OCI-LY3 (cell line): Measurements from ENCODE around the gene GEN1.

ENCODE experiments used
- H2AFZ ChIP-seq: fragments of 200-600, 300-600 bp; shearing (Covaris generic); 2 replicates; pipeline ENCODE4 v1.6.0; 2014; ENCODE audit warnings: antibody characterized with exemption, low read depth, low read length
- H3K27ac ChIP-seq: fragments of 200-600, 300-600 bp; sonication (generic); 2 replicates; pipeline ENCODE4 v1.5.1; 2014; ENCODE audit warnings: mild to moderate bottlenecking, low read length, moderate library complexity, mixed read lengths
- H3K27me3 ChIP-seq: fragments of 200-600, 300-600 bp; sonication (generic); 2 replicates; pipeline ENCODE4 v1.6.1; 2014; ENCODE audit warnings: low read depth, low read length, mixed read lengths
- H3K36me3 ChIP-seq: fragments of 200-600, 300-600 bp; sonication (generic); replicated peaks from 2 replicates; pipeline ENCODE3; 2014; ENCODE audit warnings: low read depth, low read length, mixed read lengths
- H3K4me1 ChIP-seq: fragments of 300-600, 200-600 bp; sonication (generic); 2 replicates; pipeline ENCODE4 v1.6.1; 2014; ENCODE audit warnings: low read length, mixed read lengths
- H3K4me2 ChIP-seq: fragments of 200-600, 300-600 bp; sonication (generic); 2 replicates; pipeline ENCODE4 v1.6.1; 2014; ENCODE audit warnings: low read length, mixed read lengths
- H3K4me3 ChIP-seq: fragments of 300-600, 200-600 bp; sonication (generic); 2 replicates; pipeline ENCODE4 v1.5.1; 2014; ENCODE audit warnings: antibody characterized with exemption, mild to moderate bottlenecking, low read length, moderate library complexity
- H3K79me2 ChIP-seq: fragments of 300-600, 200-600 bp; shearing (Covaris generic); 2 replicates; pipeline ENCODE4 v1.6.1; 2014; ENCODE audit warnings: mild to moderate bottlenecking, low read length, mixed read lengths
- H3K9ac ChIP-seq: fragments of 300-600, 200-600 bp; shearing (Covaris generic); 2 replicates; pipeline ENCODE4 v1.6.0; 2014; ENCODE audit warnings: mild to moderate bottlenecking, low read length, moderate library complexity
- H3K9me3 ChIP-seq: fragments of 200-600, 300-600 bp; shearing (Covaris generic); 2 replicates; pipeline ENCODE4 v1.6.1; 2014; ENCODE audit warnings: low read length, mixed read lengths; ENCODE audit not compliant: insufficient read depth
- H4K20me1 ChIP-seq: fragments of 200-600, 300-600 bp; sonication (generic); 2 replicates; pipeline ENCODE4 v1.6.1; 2016; ENCODE audit warnings: low read length, mixed read lengths; ENCODE audit not compliant: insufficient read depth
- CTCF ChIP-seq: fragments of 200-600, 300-600 bp; sonication (generic); IDR thresholded peaks from 2 replicates; pipeline ENCODE4 v1.5.1; 2014; ENCODE audit warnings: antibody characterized with exemption, low read length, low read depth
- EZH2phosphoT487 ChIP-seq: fragments of 200-600 bp; shearing (Covaris generic); IDR thresholded peaks from 2 replicates; pipeline ENCODE4 v1.6.1; 2018; ENCODE audit warnings: antibody characterized with exemption, mixed run types, low read depth

Gene GEN1

GRCh38 chr2:17805166-17805565 lies 51.2 kb downstream of the GEN1 start:
- Histone ChIP-seq H4K20me1 (no peaks in the 10 kb centered on the region), H3K36me3 (peaks cover 3% of the 10 kb centered on the region), H3K4me1 (peaks cover 71% of the 10 kb centered on the region), H3K4me3 (peak overlapping the region; percentile 63), H3K27me3 (no peaks in the 10 kb centered on the region), H2AFZ (no peak overlapping the region), H3K9ac (peak overlapping the region; percentile 94), H3K27ac (peak overlapping the region; percentile 99), H3K9me3 (no peaks in the 10 kb centered on the region), H3K4me2 (peak overlapping the region; percentile 85), H3K79me2 (peaks cover 13% of the 10 kb centered on the region)
- TF ChIP-seq CTCF (no peak), EZH2phosphoT487 (no peak)

GRCh38 chr2:17805717-17806363 lies 51.9 kb downstream of the GEN1 start:
- TF ChIP-seq CTCF: no peak
- TF ChIP-seq EZH2phosphoT487: no peak
- H3K9ac ChIP-seq: peak overlapping the region; percentile 94
- peak overlapping the region; percentile 46 for H3K4me3 ChIP-seq
- peaks cover 3% of the 10 kb centered on the region for H3K36me3 ChIP-seq
- H4K20me1 ChIP-seq: no peaks in the 10 kb centered on the region
- H3K4me1 ChIP-seq: peaks cover 64% of the 10 kb centered on the region
- peak overlapping the region; percentile 85 for H3K4me2 ChIP-seq
- H3K9me3 ChIP-seq: no peaks in the 10 kb centered on the region
- no peak overlapping the region for H2AFZ ChIP-seq
- H3K79me2 ChIP-seq: peaks cover 10% of the 10 kb centered on the region
- peak overlapping the region; percentile 99 for H3K27ac ChIP-seq
- no peaks in the 10 kb centered on the region for H3K27me3 ChIP-seq

- no peaks in the 10 kb centered on the region for H4K20me1 ChIP-seq
- H3K4me3 ChIP-seq: peak overlapping the region; percentile 51
- H3K4me2 ChIP-seq: peak overlapping the region; percentile 77
- H3K27me3 ChIP-seq: no peaks in the 10 kb centered on the region
- no peaks in the 10 kb centered on the region for H3K9me3 ChIP-seq
- H3K36me3 ChIP-seq: no peaks in the 10 kb centered on the region
- peak overlapping the region; percentile 66 for H3K9ac ChIP-seq
- peaks cover 70% of the 10 kb centered on the region for H3K4me1 ChIP-seq
- H3K27ac ChIP-seq: peak overlapping the region; percentile 96
- no peak overlapping the region for H2AFZ ChIP-seq
- no peak for TF ChIP-seq EZH2phosphoT487
- no peak for TF ChIP-seq CTCF
- no peaks in the 10 kb centered on the region for H3K79me2 ChIP-seq
Measured at GRCh38 chr2:17813010-17813741, 59.2 kb downstream of the GEN1 start.

GRCh38 chr2:17813742-17814473 lies 60.0 kb downstream of the GEN1 start:
- peak overlapping the region; percentile 96 for H3K27ac ChIP-seq
- no peaks in the 10 kb centered on the region for H3K27me3 ChIP-seq
- no peaks in the 10 kb centered on the region for H4K20me1 ChIP-seq
- H3K9me3 ChIP-seq: no peaks in the 10 kb centered on the region
- no peaks in the 10 kb centered on the region for H3K79me2 ChIP-seq
- peak overlapping the region; percentile 66 for H3K9ac ChIP-seq
- no peaks in the 10 kb centered on the region for H3K36me3 ChIP-seq
- TF ChIP-seq EZH2phosphoT487: no peak
- TF ChIP-seq CTCF: no peak
- H2AFZ ChIP-seq: no peak overlapping the region
- H3K4me2 ChIP-seq: peak overlapping the region; percentile 77
- H3K4me3 ChIP-seq: peak overlapping the region; percentile 51
- H3K4me1 ChIP-seq: peaks cover 77% of the 10 kb centered on the region
